NCI-H146 (cell line): ENCODE results near the gene TPGS2.
A peak's percentile ranks its signal among the peaks of the same experiment; 100 is the strongest.
"Not testable (repeated sequence)": the region's sequence is repeated elsewhere in the genome, so short reads cannot be mapped to it uniquely, and the experiment has no call there.

ENCODE experiments used
- DNase-seq: peaks from one replicate; lab custom pipeline; 2025; lab: John Stamatoyannopoulos, UW

Gene TPGS2

DNA sequence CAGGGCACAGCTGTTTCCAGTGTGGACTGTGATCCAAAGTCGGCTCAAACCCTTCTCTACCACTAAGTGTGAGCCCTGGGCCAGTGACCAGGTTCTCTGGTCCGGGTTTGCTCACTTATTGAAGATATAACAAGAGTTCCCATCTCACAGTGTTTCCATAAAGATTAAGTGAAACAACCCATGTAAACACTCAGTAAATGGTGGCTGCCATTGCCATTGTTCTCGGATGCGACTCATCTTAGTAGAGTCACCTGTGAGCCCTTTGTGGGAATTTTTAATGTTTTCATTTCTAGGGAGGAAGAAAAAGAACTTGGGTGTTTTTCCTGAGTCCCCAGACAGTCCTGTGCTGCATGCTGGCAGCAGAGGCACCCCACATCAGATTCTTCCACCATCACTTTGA lies 53.4 kb downstream of the TPGS2 start:
- DNase-seq = no peak

- DNase-seq = no peak
Measured at GRCh38 chr18:36772241-36772723, 56.5 kb downstream of the TPGS2 start.

GRCh38 chr18:36771245-36771644 lies 57.6 kb downstream of the TPGS2 start:
- no peak for DNase-seq

GRCh38 chr18:36770315-36770946 lies 58.4 kb downstream of the TPGS2 start:
- DNase-seq = no peak

DNA sequence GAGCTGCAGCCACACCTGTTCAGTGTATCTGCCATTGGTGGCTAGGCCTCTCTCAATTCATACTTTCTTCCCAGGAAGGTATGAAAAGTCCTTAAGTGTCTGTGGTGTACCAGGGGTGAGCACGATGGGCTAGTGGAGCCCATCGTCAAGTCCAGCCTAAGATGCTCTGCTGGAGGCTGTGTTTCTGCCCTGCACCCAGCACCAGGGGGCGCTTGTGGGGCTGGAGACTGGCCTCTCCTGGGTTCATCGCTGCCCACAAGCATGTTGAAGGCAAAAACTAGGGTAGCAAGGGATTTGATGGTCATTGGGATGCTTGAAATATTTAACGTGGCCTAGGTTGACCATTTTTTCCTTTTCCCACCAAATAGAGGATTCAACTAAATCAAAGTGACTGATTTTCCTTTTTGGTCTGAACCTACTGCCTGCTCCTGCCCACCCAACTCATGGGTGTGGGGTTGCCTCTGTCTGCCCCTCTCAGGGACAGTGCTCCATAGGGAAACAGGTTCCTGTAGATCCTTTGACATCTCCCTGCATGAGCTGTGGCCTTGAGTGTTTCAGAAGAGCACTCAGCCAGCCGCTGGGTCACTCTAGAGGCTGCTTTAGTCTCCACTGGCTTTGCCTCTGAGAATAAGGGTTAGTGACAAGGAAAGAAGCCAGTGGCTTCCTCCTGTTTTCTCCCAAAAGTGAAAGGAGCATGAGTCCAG lies 59.0 kb downstream of the TPGS2 start:
- peak; percentile 15 for DNase-seq

DNA sequence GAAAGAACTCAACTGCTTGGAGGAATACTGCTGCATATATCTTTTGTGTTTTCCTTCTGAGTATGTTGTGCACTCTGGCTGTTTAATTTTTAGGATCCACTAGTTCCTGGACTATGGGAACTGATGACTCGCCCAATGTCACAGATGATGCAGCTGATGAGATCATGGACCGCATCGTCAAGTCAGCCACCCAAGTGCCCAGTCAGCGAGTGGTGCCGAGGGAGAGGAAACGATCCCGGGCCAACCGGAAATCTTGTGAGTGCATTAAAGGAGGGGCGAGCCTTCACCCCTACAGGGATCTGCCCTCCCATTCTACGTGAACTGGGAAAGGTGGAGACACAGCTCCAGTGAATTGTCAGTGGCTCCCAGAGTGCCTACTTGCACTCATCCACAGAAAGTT lies 59.6 kb downstream of the TPGS2 start:
- no peak for DNase-seq

- no peak for DNase-seq
Measured at GRCh38 chr18:36766836-36767235, 62.0 kb downstream of the TPGS2 start.

GRCh38 chr18:36762965-36763364 lies 65.8 kb downstream of the TPGS2 start:
- DNase-seq = not testable (repeated sequence)

DNA sequence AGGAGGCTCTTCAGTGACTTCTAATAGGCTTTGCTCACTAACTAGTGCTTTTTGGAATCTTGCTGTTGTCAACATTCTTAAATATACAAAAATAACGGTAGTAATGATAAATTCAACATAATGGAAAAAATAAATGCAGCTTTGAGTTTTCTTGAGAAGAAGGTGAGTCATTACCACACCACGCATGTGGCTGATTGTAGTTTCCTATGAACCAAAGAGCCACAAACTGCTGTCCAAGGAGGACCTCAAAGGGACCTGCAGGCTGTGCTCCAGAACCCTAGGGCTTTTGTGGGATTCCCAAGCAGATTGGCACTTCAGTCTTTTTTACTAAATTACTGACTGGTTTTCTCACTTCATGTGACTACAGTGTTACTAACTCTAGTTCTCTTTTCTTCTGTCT lies 66.7 kb downstream of the TPGS2 start:
- no peak for DNase-seq

GRCh38 chr18:36761186-36761698 lies 67.6 kb downstream of the TPGS2 start:
- DNase-seq = no peak

DNA sequence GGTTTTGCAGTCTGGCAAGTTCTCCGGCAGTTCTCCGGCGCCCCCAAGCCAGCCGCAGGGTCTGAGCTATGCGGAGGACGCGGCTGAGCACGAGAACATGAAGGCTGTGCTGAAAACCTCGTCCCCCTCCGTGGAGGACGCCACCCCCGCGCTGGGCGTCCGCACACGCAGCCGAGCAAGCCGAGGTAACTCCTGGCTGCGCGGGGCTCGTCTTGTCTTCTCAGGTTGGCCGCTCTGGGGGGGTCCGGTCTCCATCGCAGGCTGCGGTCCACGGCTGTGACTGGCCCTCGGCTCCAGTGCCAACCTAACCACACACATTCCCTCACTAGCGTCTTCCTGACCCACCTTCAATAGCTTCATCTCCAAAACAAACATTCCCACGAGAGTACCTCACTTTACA lies 68.2 kb downstream of the TPGS2 start:
- DNase-seq = no peak

- no peak for DNase-seq
Measured at GRCh38 chr18:36759167-36759776, 69.5 kb downstream of the TPGS2 start.

- no peak for DNase-seq
Measured at GRCh38 chr18:36758623-36759022, 70.2 kb downstream of the TPGS2 start.

- DNase-seq = no peak
Measured at GRCh38 chr18:36757991-36758390, 70.8 kb downstream of the TPGS2 start.

- peak; percentile 52 for DNase-seq
Measured at GRCh38 chr18:36757081-36757480, 71.7 kb downstream of the TPGS2 start.

DNA sequence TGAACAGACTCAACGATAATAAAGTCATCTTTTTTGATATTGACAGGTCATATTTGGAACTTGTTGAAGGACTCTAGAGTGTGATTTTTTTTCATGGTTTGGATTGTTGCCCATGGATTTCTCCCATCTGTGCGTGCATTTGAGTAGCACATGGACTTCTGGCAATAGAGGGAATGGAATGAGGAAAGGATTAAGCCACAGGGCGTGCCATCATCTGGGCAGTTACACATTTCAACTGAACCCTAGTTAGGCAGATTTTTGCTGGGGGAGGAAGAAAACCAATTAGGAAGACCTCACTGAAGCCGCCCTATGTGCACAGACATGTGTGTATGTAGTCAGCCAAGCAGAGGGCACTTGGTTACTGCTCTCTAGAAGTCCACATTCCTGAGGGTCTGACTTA lies 72.6 kb downstream of the TPGS2 start:
- no peak for DNase-seq

DNA sequence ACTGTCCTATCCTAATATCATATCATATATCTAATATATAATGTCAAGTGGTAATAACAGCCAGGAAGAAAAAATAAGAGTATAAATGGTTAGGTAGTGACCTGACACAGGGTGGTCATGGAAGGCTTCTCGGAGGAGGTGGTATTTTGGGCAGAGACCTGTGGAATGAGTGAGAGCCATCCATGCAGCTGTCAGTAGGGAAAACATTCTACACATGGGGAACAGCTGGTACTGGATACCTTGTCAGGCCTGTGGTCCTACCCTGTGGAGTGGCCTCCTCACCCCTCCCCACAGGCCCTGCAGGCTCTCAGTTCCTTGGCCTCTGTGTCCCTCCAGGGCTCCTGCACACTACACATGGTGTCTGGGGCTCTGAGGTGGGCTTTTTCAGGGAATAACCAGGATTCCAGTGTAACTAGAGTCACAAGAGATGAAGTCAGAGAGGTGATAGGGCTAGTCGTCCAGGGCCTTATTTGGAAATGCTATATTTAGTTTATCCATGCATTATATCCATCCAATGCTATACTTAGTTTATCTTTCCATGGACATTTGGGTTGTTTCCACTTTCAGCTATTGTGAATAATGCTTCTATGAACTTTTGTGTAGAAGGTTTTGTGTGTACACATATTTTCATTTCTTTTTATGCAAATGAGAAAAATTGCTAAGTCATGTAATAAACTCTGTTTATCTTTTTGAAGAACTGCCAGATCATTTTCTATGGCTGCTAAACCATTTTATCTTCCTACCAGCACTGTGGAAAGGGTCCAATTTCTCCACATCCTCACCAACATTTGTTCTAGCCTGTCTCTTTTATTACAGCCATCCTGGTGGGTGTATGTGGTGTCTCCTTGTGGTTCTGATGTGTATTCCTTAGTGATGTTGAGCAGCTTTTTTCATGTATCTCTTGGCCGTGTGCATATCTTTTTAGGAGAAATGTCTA lies 75.6 kb downstream of the TPGS2 start:
- no peak for DNase-seq

- no peak for DNase-seq
Measured at GRCh38 chr18:36745219-36745975, 83.4 kb downstream of the TPGS2 start.

- DNase-seq = no peak
Measured at GRCh38 chr18:36744261-36744876, 84.4 kb downstream of the TPGS2 start.
